Activated T-cell treated with anti-CD3 and anti-CD28 coated beads, Interleukin-2, amount 50 U/mL, for 1 hour (primary cell): ENCODE measurements around the gene ABCE1.

Experiments
- DNase-seq: peaks from one replicate; pipeline ENCODE4 v3.0.0-alpha.2; 2020

Gene ABCE1

GRCh38 chr4:145178740-145179280 lies 80.7 kb downstream of the ABCE1 start:
- no peak for DNase-seq
